ENCODE data around the gene MN1.

MN1 gene

GRCh38 chr22:27801202-27801615 lies 347 bp downstream of the MN1 start:
- H3K4me3 ChIP-seq = peak overlapping the region; percentile 75 to 86
- peak overlapping the region; percentile 92 to 94 for H3K27ac ChIP-seq
- peaks cover 0 to 62% (median 35%) of the 10 kb centered on the region in 4 donors for H3K4me1 ChIP-seq
- DNase-seq = no peak
- no peak for TF ChIP-seq CTCF (IDR thresholded peaks at IDR 0.05)
- intact Hi-C loops (cut with DNase I; ENCODE audit: low total_unique reads) = loop anchor here (10.0 kb wide), 5 partner anchors 64 to 1046 kb away; no protein-coding TSS in a partner anchor
- H3K9me3 ChIP-seq = no peaks in the 10 kb centered on the region
- no peaks in the 10 kb centered on the region for H3K27me3 ChIP-seq
- no peaks in the 10 kb centered on the region for H3K36me3 ChIP-seq

DNA sequence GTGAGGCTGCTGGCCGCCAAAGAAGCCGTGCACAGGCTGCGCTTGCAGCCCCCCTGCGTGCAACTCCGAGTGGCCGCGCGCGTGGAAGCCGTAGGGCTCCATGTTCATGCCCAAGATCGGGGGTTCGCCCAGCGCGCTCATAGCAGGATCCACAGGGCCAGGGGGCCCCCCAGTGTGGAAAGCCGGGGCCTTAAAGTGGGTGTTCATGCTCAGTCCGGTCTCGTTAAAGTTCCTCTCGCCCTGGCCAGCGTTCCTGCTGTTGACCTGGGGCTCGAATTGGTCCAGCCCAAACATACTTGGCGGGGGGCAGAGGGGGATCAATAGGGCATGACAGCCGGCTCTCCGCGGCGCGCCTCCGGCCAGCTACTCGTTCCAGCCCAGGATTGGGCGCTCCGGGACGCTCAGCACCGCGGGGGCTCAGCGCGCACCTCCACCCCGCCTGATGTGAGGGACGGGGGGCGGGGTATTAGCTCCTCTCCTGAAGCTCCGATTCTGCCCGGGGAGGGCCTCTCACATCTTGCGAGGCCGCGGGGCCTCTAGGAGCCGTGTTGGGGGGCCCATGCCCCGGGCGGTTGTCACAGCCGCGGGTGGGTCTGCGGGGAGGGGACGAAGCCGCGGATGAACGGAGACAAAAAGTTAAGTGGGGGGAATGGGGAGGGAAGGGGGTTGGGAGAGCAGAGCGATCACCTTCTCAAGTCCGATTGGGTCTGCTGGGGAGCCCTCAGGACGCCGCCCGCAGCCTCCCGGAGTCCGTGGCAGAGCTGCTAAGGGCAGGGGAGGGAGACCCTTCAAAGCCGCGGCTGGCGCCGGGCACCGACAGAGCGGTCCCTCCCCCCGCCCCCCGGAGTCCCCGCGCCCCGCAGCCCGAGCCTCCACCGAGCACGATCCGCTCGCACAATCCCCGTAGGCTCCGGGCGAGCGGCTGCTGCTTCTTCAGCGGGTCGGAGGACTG lies 1.0 kb downstream of the MN1 start:
- Histone ChIP-seq H3K27ac (peak overlapping the region; percentile 92 to 94), H3K27me3 (no peaks in the 10 kb centered on the region), H3K9me3 (no peaks in the 10 kb centered on the region), H3K4me3 (peak overlapping the region; percentile 75 to 86), H3K4me1 (peaks cover 0 to 68% (median 37%) of the 10 kb centered on the region in 4 donors), H3K36me3 (no peaks in the 10 kb centered on the region)
- no peak for TF ChIP-seq CTCF (IDR thresholded peaks at IDR 0.05)
- intact Hi-C loops (cut with DNase I; ENCODE audit: low total_unique reads) = loop anchor here (10.0 kb wide), 5 partner anchors 64 to 1046 kb away; no protein-coding TSS in a partner anchor
- DNase-seq = peak in 1 of 2 donors; percentile 82

- Histone ChIP-seq H3K9me3 (no peaks in the 10 kb centered on the region), H3K27me3 (no peaks in the 10 kb centered on the region), H3K4me3 (peak overlapping the region; percentile 75 to 86), H3K36me3 (no peaks in the 10 kb centered on the region), H3K27ac (peak overlapping the region; percentile 92 to 94), H3K4me1 (peaks cover 0 to 71% (median 39%) of the 10 kb centered on the region in 4 donors)
- DNase-seq = peak in 1 of 2 donors; percentile 80
- intact Hi-C loops (cut with DNase I; ENCODE audit: low total_unique reads) = loop anchor here (10.0 kb wide), 5 partner anchors 65 to 1045 kb away; no protein-coding TSS in a partner anchor
- TF ChIP-seq CTCF (IDR thresholded peaks at IDR 0.05) = no peak
These were observed 1.7 kb downstream of the MN1 start for GRCh38 chr22:27799827-27800249.

- Histone ChIP-seq H3K4me1 (peaks cover 0 to 72% (median 42%) of the 10 kb centered on the region in 4 donors), H3K4me3 (peak overlapping the region; percentile 75 to 86), H3K9me3 (no peaks in the 10 kb centered on the region), H3K27me3 (no peaks in the 10 kb centered on the region), H3K27ac (peak overlapping the region; percentile 92 to 94), H3K36me3 (no peaks in the 10 kb centered on the region)
- TF ChIP-seq CTCF (IDR thresholded peaks at IDR 0.05) = no peak
- DNase-seq = peak in 1 of 2 donors; percentile 74
- intact Hi-C loops (cut with DNase I; ENCODE audit: low total_unique reads) = no loop called here
These were observed 2.3 kb downstream of the MN1 start for GRCh38 chr22:27799015-27799826.

DNA sequence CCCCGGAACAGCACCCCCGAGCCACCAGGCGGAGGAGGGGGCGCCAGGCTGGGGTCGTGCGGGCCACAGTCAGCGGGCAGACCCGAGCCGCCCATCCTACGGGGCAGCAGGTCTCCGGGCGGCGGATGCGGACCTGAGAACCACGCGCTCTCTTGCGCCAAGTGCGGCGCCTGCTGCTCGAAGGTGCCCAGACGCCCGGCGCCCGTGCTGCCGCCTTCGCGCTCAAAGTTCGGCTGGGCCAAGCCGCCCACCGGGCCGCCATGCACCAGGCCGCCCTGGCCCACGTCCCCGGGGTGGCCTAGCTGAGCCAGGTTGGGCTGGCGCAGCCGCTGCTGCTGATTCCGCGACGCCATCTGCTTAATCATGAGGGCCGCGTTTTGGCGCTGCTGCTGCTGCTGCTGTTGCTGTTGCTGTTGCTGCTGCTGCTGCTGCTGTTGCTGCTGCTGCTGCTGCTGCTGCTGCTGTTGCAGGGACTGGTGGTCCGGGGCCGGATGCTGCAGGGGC lies 3.0 kb downstream of the MN1 start:
- TF ChIP-seq CTCF (IDR thresholded peaks at IDR 0.05) = no peak
- Histone ChIP-seq H3K4me1 (peaks cover 0 to 72% (median 46%) of the 10 kb centered on the region in 4 donors), H3K27me3 (no peaks in the 10 kb centered on the region), H3K36me3 (no peaks in the 10 kb centered on the region), H3K27ac (peak overlapping the region; percentile 92 to 94), H3K9me3 (no peaks in the 10 kb centered on the region), H3K4me3 (peak overlapping the region; percentile 75 to 86)
- DNase-seq = peak in 1 of 2 donors; percentile 70
- intact Hi-C loops (cut with DNase I; ENCODE audit: low total_unique reads) = no loop called here
